ENCODE results near the gene COMP. TPM values are rescaled to one million over a fixed set of nuclear protein-coding genes. Genes with fewer than 3 reads are reported as not detected.

Gene COMP
- total RNA-seq, 1 experiment from 2014 or later: 0.54 TPM

DNA sequence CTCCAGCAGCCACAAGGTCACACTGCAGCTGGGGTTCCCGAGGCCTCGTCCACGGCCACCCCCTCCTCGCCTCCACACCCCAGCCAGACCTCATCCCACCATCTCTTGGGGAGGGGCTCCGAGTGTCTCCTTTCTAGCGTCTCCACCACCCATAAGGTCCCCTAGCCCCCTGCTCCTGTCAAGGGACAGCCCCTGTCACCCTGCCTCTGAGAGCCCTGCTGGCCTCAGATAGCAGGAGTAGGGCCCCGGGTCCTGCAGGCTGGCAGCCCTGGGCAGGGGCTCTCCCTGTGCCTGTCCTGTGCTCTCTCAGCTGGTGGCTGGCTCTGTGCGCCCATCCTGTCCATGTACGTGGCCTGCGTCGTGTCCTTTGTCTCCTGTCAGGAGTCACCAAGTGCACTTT, 17.0 kb downstream of the COMP start:
- no peak for DNase-seq (ENCODE audit: low spot score)
- in situ Hi-C loops (cut with HindIII; ENCODE audit: low sequenced_read_pairs): no loop called here

DNA sequence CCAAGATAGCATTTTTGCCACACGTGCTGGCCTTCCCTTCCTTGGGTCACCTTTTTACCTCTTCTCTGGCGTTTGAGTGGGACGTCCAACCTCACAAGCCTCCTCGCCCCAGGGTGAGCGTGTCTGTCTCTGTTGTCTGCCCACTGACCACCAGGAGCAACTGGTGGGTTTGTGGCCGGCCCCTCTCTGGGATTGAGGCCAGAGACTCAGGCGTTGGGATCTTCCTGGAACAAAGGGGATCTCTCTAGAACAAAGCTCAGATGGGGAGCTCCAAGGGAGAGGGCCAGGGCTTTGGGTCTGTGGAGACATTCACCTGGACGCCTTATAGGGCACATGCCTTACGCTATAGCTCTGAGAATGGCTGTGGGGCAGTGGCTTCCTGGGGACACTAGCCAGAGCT, 17.4 kb downstream of the COMP start:
- in situ Hi-C loops (cut with HindIII; ENCODE audit: low sequenced_read_pairs): no loop called here
- DNase-seq (ENCODE audit: low spot score): no peak

DNA sequence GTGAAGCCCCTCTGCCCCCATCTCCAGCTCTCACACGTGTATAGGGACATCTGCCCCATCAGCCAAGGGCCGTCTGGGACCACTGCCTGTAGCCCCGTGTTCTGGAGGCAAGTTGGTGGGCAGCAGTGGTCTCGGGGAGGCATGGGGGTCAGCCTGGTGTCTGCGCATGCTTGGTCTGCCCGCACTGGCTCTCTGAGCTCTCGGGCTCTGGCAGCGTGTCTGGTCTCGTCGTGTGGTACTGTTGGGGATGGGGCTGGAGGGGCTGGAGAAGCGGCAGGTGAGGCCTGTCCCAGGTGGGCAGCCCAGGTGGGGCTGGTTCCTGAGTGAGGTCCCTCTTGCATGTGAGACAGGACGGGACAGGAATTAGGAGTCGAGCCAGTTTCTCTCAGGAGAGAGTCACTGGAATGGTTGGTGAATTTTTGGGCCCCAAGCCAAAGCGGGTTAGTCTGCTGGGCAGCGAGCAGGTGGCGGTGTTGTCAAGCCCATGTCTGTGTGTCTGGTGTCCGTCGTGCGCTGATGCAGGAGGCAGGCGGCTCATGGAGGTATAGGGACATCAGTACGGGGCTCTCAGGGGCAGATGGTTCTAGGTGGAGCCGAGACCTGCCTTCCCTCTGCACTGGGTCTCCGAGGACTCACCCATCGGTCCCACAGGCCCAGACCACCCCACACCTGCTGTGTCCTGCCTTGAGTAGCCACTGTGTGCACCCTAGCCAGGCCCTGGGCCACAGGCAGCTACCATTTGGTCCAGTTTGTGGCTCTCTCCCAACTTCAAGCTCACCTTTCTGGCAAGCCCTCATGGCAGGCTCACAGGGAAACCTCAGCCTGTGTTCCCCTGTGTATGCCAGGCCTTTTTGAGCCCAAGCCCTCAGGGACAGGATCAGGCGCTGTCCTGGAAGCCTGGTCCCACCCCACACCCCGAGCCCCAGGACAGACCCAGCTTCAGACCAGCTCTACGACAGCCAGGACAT, 18.2 kb downstream of the COMP start:
- in situ Hi-C loops (cut with HindIII; ENCODE audit: low sequenced_read_pairs): no loop called here
- DNase-seq (ENCODE audit: low spot score): peak; percentile 69

DNA sequence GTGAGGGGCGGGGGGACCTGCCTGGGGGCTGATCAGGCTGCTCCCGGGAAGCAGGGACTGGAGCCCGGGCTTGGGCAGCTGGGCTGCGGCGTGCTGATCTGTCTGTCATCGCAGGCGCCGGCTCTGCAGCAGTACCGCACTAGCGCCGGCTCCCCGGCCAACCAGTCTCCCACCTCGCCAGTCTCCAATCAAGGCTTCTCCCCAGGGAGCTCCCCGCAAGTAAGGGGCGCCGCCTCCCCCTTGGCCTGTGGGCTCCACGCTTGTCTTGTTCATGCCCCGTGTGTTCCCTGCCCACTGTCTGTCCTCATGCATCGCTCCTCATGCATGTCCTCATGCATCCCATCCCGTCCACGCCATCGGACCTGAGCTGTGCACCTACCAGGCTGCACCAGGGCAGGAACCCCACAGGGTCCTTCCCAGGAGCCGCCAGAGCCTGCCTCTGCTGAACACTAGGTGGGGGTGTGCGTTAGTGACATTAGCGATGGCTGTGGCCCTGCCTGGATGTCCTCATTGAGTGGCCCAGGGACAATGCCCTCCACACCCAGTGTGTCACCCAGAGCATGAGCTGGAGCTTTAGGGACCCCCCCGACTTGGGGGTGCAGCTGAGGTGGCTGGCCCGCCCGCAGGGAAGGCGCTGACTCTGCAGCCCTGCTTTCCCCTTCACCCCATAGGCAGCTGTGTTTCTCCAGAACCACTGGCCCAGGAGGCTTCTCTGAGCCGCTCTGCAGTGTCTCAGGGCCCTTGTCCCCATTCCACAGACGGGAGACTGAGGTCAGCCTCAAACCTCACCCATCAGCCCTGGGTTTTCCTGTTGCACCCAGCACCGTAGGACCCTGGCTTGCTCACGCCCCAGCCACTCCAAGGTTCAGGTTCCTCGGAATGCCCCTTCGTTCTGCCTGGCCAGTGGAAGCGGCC, 19.5 kb downstream of the COMP start:
- in situ Hi-C loops (cut with HindIII; ENCODE audit: low sequenced_read_pairs): no loop called here
- peak; percentile 41 for DNase-seq (ENCODE audit: low spot score)

DNA sequence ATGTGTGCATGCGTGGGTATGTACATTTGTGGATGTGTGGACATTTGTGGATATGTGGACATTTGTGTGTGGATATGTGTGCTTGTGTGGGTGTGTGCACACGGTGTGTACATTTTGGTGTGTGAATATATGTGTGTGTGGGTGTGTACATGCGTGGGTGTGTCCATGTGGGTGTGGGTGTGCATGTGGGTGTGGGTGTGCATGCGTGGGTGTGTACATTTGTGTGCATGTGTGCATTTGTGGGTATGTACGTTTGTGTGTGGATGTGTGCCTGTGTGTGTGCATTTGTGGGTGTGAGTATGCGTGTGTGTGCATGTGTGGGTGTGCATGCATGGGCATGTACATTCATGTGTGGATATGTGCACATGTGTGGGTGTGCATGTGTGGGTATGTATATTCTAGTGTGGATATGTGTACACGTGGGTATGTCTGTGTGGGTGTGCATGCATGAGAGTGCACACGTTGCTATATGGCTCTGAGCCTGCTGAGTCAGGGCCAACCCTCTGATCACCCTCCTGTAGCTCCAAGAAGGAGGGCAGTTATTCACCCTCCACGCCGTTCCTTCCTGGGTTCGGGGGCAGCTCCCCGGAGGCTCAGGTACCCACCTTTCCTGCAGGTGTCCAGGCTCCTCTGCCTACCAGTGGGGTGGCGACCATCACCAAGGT, 20.3 kb downstream of the COMP start:
- DNase-seq (ENCODE audit: low spot score): no peak
- in situ Hi-C loops (cut with HindIII; ENCODE audit: low sequenced_read_pairs): no loop called here

DNA sequence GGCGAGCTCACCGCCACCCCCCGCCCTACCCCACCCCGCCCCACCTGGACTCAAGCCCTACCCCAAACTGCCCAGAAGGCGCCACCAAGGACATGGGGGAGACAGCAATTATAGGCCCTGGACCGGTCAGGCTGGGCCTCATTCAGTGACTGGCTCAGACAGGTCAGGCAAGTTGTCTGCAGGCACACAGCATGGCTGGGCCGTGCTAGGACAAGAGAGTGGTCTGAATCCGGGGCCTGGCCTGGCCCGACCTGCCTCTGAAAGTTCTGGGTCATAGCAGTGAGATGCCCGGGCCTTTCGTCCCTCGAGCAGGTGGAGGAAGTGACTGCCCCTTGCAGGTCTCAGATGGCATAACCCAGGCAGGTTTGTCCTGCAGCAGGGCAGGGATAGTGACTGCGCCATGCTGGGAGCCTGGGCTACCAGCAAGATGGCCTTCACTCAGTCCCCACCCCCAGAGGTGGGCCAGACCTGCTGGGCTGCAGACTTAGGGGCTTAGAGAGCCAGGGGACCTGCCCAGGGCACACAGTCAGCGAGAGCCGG, 21.0 kb downstream of the COMP start:
- no peak for DNase-seq (ENCODE audit: low spot score)
- in situ Hi-C loops (cut with HindIII; ENCODE audit: low sequenced_read_pairs): no loop called here

DNA sequence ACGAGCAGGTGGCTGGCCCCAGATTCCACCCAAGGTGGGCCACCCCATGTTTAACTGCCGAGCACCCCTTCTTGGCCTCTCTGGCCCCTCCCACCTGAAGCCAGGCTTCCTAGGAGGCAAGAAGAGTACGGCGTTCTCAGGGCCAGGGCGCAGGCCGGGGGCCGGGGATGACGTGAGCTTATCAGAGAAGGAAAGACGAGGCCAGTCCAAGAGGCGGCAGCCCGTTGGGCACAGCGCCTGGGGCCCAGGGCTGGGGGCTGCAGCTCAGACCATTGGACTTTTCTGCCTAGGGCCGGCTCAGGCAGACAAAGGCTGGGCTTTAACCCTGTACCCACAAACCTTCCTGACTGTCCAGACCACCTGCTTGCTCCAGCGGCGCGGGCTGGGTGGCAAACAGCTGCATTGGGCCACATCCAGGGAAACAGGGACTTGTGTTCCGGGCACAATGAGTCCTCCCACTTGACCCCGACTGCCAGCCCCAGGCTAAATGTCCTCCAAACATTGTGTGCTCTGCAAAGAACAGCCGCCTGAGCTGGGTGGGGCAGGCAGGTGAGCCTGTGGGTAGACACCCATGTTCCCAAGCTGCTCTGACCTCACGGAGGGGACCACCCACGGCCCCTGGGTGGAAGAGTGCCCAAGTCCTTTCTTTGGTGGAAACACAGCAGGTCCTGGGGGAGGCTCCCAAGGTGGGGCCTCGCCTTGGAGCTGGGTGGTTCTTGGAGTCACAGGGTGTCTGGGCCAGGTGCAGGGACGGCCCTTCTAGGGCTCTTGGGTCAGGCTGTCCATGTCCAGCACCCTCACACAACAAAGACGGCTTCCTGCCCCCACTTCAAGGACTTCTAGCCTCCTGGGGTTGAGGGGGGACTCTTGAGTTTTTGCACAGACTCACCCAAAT, 21.9 kb downstream of the COMP start:
- DNase-seq (ENCODE audit: low spot score): no peak
- in situ Hi-C loops (cut with HindIII; ENCODE audit: low sequenced_read_pairs): no loop called here

DNA sequence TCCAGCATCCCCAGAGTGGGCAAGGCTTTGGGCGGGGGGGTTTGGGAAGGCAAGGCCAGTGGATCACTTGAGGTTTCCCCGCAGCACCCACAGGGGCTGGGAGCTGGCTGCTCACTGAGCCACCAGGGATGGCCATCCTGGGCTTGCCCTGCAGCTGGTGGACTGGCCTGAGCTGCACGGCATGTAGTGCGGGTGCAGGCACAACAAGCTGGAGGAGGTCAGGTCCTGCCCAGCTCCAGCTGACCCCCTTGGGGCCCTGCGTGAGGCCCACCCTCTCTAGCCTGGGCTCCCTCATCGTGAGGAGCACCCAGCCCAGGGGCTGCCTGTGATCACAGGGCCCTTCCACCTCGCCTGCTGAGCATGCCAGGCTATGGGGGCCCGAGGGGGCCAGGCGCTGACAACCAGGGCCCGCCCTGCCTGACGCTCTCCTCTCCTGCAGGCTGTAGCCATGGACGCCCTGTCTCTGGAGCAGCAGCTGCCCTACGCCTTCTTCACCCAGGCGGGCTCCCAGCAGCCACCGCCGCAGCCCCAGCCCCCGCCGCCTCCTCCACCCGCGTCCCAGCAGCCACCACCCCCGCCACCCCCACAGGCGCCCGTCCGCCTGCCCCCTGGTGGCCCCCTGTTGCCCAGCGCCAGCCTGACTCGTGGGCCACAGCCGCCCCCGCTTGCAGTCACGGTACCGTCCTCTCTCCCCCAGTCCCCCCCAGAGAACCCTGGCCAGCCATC, 22.9 kb downstream of the COMP start:
- in situ Hi-C loops (cut with HindIII; ENCODE audit: low sequenced_read_pairs): no loop called here

DNA sequence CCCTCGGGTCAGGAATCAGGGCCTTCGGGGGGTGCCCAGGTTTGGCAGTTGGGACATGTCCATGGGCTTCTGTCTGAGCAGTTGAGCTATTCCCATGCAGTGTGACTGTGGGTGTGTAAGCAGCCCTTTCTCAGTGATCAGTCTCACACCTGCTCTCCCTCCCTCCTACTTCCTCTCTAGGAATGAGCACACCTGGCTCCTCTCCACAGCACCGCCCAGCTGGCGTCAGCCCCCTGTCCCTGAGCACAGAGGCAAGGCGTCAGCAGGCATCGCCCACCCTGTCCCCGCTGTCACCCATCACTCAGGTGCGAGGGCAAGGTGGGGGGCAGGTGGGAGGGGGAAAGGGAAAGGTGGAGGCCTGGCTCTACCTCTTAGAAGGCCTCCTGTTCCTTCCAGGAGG, 25.9 kb downstream of the COMP start:
- in situ Hi-C loops (cut with HindIII; ENCODE audit: low sequenced_read_pairs): no loop called here
- DNase-seq (ENCODE audit: low spot score): no peak

More for the DNA sequence above, 22.9 kb downstream of the COMP start:
- no peak for DNase-seq (ENCODE audit: low spot score)

DNA sequence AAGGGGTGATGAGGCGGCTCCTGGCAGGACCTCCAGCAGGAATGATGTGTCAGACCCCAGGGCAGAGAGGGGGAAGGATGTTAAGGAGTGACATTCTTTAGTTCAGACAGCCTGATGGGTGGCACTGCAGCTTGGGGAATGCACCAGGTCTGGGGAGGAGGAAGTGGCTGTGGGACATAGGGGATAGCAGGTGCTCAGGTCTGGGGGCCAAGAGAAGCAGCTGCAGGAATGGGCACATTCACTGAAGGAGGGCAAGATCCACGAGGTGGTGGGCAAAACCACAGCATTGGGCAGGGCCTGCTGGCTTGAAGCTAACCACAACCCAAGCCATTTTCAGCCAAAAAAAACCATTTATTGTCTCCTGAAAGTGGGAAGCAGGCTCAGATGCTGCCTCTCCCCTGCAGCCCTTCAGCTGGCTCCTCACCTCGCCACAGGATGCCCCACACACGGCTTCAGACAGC, 26.5 kb downstream of the COMP start:
- no peak for DNase-seq (ENCODE audit: low spot score)
- in situ Hi-C loops (cut with HindIII; ENCODE audit: low sequenced_read_pairs): no loop called here

DNA sequence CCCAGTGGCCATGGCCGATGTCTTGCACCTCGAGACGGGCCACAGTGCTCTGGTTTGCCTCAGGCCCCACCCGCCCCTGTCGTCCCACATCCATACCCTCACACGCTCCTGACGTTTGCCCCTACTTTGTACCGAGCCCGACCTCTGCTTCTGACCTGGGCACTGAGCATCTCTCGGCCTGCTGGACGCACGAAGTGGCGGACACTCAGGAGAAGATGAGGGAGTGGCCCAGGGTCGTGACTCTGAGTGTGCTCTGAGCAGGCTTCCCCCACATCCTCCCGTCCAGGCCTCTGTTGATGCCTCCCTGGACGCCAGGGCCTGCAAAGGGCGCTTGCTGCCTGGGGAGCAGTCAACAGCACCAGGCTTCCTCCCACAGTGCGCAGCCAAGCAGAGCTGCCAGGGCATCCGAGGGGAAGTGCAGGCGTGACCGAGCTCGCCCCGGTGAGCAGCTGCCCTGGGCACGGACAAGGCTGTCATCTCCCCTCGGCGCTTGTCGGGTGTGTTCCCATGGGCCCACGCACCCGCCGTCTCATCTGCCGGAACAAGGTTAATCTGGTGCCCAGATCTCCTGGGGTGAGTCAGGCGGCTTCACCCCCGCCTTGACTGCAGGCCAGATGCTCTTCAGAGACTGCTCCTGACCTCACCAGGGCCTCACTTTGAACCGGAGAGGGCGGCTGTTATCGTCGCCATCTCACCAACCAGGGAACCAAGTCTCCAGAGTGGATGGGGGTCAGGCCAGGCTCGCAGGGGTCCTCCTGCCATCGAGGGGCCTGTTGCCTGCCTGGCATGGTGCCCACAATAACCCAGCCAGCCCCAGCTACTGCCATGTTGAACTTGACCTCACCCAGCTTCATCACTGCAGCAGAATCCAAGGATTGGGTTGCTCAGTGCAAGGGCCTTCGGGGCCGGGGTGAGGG, 27.2 kb downstream of the COMP start:
- no peak for DNase-seq (ENCODE audit: low spot score)
- in situ Hi-C loops (cut with HindIII; ENCODE audit: low sequenced_read_pairs): no loop called here

DNA sequence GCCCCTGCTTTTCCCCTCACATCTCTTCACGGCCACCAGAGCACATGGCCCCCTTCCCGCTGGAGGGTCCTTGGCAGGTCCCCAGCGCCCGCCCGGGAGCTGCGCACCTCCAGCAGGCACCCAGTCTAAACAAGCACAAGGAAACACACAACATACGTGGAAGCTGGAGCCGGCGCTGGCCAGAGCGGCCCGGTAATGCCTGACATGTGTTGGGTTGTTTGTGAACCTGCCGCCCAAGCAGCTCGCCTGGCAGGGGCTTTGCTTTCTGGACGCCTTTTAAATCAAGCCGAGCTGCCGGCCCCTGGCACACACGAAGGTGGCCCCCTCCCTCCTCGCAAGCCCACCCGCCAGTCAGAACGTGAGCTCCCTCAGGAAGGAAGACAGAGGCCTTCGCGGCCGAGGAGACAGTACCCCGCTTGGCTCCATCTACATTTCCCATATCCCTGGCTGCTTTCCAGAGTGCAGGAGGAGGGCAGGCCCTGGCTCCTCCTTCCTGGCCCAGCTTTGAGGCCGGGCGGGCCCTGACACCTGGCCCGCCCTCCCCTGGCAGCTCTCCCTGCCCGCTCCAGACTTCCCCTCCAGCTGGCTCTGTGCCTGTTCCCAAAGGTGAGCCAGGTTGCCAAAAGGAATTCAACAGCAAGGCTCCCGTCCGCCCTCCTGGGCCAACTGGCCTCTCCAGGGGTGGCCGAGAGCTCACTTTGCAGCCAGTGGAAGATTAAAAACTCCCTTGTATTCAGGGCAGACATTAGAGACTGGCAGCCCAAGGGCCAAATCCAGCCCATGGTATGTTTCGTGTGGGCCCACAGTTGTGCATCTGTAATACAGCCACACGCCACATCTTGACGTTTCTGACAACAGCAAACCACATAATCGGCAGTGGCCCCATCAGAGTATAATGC, 28.7 kb downstream of the COMP start:
- in situ Hi-C loops (cut with HindIII; ENCODE audit: low sequenced_read_pairs): no loop called here
- peak; percentile 98 for DNase-seq (ENCODE audit: low spot score)

DNA sequence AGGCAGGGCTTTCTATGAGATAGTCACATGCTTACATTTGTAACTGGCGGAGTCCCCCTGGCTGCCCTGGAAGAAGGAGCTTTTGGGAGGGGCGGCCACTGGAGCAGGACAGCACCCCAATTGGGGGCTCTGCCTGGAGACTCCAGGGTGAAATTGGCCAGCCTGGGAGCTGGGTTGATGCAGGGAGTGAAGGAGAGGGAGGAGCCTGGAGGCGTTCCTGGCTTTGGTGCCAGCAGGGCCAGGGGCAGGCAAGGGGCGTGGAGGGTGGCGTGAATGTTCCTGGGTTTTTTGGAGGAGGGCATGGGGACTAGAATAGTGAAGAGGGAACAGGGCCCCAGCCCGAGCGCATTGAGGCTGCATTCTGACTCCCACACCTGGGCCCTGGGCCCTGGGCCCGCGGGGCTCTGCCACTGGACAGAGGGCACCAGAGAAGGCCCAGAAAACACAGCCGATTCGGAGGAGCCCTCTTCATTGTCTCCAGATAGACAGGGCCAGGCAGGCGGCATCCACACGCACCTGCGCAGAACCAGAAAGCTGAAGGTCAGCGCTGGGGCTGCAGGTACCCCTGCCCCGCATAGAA, 29.5 kb downstream of the COMP start:
- no peak for DNase-seq (ENCODE audit: low spot score)
- in situ Hi-C loops (cut with HindIII; ENCODE audit: low sequenced_read_pairs): no loop called here

DNA sequence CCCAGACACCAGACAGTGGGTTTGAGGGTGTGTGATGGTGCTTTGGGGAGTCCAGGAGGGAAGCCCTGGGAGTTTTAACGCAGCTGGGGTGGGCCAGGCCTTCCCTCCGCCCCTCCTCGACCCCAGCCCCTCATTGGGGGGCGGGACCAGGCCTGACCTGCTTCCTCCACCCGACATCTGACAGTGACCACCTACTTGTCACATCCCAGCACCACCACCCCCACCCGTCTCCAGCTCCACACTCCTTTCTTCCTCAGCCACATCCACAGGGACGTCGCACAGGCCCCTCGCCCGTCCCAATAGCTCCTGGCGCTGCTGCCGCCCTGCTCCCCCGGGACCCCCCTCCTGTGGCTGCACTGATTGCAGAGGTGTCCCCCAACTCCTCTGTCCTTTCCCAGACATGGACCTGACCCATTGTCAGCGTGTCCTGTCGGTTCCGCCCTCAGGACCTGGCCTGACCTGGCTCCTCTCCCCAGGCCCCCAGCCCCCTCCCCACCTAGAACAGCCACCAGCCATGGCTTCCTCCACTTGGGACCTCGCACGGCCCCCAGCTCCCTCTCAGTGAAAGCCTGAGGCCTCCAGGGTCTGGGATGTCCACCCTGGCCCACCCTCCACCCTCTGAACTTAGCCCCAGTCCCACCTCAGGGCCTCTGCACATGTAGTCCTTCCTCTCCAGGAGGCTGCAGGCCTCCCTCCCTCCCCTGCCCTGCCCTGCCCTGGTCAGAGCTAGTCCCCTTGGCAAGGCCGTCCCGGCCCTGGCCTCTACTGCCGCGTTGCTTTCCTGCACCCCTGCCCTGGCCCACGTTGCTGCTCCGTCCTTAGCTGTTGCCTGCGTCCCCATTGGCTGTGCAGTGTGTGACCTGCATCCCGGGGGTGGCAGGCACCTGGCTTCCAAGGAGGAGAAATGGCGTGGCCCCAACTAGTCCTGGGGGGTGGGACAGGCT, 30.4 kb downstream of the COMP start:
- no peak for DNase-seq (ENCODE audit: low spot score)
- in situ Hi-C loops (cut with HindIII; ENCODE audit: low sequenced_read_pairs): no loop called here

Data from G401 (cell line).